HG02623 (cell line): Measurements from ENCODE around the gene MBNL2.

Experiments used
- ATAC-seq: cut with Tn5 transposase; IDR thresholded peaks from one replicate; pipeline ENCODE4 v1.9.1; 2021; ENCODE audit warnings: moderate library complexity; ENCODE audit not compliant: unreplicated experiment

Gene MBNL2

DNA sequence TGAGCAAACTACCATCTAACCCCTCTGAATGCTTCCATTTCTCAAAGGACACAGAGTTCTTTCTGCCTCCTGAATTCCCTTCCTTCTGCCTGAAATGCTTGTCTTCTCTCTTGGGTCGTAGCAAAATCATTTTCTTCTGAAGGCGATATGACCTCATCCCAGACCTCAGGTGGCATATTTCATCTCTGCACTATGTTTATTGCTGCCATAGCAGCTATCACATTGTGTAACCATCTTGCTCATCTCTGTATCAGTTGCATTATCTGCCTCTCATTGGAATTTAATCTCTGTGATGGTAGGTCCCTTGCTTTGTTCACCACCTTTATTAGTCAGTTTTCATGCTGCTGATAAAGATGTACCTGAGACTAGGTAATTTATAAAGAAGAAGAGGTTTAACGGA, 179.3 kb downstream of the MBNL2 start:
- ATAC-seq, result no peak

DNA sequence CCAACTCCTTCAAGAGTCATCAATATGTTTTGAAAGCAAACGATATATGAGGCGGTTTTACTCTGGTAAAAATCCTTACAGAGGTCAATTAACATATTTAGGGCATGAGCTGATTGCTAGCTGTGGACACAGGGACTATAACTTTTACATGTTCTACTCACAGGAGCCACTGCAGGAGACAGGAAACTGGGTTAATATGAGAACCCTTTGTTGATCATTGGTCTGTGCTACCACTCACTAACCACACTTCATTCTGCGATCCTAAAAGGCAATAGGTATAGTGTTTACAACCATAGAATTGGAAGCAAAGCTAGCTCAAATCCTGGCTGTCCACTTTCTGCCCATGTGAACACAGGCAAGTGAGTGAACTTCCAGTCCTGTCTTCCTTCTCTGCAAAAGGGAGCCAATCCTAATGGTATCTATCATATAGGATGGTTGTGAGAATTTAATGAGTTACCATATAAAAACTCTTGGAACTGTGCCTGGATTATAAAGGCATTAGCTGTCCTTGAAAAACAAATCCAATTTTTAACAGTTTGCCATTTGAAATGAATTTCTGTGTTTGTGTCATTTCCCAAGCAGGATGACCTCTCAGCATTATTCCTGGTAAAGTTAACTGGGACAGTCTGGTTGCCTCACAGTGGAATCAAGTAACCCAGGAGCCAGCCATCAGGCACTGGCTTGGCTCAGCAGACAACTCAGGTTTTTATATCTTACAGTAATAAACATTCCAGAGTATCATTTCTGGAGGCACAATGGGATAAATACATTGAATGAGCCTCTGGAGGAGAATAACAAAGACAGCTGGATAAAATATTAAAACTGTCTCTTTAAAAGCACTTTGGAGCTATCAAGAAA, 182.0 kb downstream of the MBNL2 start:
- ATAC-seq, result no peak

DNA sequence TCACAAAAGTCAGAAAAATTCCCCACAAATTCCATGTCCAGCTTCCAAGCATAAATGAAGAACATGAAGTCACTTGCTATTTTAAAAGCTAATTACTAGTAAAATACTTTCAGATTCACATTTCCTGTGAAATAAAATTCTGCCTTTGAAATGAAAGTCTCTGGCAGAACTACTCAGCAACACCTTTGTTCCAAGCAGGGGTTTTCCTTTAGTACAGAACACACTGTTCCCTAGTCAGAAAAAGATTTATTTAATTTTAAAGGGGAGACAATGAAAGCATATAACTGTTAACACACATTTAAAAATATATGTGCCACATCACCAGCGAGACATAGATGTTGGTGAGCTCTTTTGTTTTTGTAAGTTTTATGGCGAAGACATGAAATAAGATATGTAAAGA, 185.4 kb downstream of the MBNL2 start:
- no peak for ATAC-seq

- ATAC-seq, result no peak
These were observed 186.8 kb downstream of the MBNL2 start for GRCh38 chr13:97408938-97409337.

GRCh38 chr13:97411984-97412383, 189.9 kb downstream of the MBNL2 start:
- no peak for ATAC-seq

DNA sequence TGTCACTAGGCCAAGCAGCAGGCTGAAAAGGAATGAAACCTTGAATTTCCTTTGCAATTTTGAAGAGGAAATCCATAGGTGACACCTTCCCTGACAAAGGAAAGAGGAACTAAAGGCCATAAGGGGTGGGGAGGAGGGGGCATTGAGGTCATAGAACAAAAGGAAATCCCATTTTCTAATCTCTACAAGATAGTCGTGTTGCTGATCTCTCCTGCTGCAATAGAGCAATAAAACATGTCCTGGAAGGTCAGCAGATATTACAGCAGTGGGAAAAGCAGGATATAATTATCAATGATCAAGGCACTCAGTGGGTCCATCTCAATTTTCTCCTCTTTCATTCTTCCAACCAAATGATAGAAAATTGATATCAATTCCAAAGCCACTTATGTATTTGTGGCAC, 191.6 kb downstream of the MBNL2 start:
- no peak for ATAC-seq

DNA sequence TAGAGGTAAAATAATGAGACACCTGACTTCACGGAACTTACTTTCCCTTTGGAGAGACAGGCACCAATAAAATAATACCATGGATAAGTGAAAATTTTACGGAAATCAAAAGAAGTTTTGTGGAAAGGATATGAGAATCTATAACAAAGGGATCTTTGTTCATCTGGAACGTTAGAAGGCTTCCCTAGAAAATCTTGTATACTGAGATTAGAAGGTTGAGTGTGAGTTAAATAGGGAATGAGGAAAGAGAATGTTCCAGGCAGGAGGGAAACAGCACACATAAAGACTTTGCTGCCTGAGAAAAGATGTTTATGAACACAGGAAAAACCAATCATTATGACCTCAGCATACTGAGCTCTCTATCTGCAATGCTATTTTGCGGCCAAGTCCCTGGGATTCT, 192.3 kb downstream of the MBNL2 start:
- no peak for ATAC-seq

DNA sequence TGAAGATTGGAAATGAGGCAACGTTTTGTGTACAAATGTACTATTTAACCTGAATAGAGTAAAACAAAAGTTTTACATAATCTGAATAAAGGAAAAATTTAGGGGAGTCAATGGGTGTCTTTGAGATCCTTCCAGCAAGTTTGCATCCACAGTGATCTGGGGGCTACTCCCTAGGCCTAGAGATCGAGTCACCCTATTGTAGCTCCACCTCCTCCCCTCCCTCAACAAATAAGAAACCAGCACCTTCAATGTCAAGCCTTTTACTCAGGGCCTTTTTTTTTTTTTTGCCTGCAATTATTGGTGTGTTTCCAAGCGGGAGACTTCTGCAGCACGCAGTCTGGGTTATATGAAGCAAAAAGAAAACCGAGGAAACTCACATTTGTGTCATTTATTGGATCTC, 195.6 kb downstream of the MBNL2 start:
- no peak for ATAC-seq

DNA sequence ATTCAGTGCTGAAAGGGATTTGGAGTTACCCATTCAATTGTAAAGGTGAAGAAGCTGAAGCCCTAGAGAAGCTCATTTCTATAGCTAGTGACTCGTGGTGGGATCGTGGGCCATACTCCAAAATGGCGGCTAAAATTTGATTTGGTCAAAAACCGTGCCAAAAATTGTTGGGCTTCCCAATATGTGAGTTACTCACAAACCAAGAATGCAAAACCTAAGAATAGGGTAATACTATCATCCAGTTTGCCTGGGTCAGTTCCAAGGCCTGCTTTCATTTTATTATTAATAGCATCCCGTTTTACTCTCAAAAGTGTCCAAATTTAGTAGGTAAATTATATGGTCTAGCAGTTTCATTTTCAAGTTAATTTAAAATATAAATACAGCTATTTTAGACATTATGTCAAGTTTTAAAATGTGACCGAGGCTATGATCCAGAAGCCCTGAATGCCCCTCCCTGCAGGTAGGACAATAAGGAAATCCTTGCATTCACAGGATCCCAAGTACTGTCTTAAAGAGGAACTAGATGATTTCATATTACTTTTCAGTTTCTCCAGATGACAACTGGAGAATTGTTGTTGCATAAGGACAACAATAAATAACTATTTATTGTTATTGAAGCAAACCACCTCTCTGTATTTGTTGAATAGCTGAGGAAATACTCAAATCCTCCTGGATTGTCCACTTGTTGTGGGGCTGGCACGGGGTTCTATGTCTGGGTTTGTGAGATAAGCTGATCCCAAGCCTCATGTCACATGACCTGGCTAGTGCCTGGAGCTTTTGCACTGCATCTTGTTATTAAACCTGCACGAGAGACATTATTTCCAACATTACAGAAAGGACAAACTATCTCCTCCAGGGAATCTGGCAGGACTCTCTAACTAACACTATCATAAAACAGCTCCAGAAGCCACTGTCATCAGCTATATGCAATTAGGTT, 200.3 kb downstream of the MBNL2 start:
- no peak for ATAC-seq

GRCh38 chr13:97423300-97424045, 201.3 kb downstream of the MBNL2 start:
- no peak for ATAC-seq

DNA sequence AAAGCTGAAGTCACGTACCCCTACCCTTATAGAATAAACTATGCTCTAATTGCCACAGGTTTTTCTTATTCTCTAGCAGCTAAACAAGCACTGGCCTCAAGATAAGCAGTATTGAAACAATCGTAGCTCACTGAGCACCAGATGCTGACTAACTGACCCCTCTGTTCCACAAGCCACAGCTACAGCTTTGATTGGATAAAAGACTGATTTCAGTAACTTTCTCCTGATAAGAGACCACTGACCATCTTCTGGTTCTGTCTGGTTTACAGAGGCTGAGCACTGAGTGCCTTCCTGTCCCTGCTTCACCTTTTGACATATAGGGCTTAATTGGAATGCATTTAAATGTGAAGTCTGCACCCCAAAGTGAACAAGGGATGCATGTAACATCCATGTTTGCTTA, 203.5 kb downstream of the MBNL2 start:
- no peak for ATAC-seq

DNA sequence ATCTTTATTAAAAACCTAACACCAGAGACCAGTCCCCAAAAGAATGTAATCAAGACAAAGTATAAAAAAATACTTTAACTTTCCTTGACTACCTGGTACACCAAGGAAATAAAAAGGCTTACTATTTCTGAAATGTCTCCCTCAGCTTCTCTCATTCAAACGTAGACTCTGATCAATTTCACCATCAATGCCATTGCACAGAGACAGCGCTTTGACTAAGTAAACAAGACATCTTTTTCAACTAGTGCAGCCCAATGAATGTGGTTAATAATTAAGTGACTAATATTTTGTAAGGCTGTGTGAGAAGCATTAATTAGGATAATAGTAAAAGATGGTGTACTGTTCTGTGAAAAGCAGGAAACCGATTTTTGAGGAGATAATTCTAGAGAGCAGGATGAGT, 204.6 kb downstream of the MBNL2 start:
- ATAC-seq, result no peak

DNA sequence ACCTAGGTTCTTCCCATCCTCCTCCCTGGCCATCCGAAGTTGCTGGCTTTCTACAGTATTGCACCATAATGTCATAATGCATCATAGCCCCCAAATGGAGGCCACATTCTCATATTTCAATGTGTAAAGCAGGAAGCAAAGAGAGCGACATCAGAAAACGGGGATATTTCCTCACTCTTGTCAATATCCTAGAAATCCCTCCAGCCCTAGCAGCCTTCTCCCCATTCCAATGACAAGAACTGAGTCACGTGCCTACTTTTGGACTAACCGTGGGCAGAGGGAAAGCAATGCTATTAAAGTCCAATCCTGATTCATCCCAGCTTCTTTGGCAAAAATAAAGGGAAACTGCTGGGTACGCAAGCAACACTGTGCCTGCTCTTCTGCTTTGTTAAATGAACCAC, 207.5 kb downstream of the MBNL2 start:
- no peak for ATAC-seq

DNA sequence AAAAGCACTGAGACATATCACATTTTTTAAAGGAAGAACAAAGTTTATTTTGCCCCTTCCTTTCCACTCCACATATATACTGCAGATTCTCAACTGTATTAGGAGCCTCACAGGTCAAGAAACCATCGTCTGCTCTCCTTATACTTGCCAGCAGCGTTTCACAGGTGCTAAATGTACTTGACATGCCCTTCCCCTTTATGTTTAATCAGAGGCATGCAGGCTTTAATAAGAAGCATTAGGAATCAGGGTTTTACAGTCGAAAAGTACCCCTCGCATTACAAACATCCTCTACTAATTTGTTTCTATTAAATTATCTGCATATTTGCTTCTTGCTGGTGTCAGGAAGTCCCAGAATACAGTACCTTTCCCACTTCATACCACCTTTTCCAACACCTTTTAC, 208.2 kb downstream of the MBNL2 start:
- no peak for ATAC-seq

DNA sequence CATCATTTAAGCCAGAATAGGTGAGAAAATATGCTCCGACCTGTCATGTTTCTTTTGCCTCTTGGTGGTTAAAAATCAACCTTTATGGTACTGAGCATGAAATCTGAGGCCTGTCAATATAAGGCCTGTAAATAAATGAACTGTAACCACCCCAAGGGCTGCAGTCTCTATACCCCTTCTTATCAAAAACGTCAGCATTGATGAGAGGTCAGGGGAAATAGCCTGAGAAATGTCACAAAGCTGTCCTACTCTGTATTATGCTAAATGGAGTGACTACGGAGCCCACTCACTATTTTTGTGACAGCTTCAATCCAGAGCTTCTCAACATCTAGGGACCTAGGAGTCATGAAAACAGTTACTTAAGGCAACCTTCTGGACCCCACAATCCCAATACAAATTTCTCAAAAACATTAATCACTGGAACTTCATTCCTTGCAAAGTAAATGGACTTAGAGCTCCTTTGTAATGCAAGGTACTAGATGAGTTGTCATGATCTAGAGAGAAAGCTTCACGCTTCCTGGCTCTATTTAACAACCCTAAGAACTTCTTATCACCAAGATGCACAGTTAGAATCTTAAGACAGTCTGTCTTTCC, 209.1 kb downstream of the MBNL2 start:
- no peak for ATAC-seq

DNA sequence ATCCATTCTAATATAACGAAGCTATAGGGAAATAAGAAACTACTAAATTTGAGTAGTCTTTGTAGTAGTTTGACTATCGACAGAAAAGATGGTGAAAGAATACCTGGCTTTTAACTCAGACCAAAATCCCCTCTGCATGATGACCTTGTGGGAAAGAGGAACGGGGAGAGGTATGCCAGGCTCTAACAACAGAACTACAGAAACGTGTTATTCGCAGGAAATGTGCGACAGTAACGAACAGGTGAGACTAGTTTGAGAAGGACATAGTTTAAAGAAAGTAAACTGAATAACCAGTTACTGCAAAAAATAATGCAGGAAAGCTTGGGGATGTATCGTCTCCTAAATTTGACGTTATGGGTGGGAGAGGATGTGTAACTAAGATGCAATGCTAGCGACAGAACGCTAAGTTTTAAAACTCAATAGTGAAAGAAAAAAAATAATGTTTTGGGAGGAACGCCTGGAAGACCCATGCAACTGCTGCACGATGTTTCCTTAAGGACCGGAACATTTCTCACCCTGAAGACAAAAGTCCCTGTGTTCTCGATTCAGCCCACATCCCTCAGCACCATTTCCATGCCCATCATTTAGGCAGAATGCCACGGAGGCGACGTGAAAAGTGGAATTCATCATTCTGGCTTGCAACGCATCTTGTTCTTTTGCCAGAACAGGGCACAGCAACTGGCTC, 210.2 kb downstream of the MBNL2 start:
- no peak for ATAC-seq

DNA sequence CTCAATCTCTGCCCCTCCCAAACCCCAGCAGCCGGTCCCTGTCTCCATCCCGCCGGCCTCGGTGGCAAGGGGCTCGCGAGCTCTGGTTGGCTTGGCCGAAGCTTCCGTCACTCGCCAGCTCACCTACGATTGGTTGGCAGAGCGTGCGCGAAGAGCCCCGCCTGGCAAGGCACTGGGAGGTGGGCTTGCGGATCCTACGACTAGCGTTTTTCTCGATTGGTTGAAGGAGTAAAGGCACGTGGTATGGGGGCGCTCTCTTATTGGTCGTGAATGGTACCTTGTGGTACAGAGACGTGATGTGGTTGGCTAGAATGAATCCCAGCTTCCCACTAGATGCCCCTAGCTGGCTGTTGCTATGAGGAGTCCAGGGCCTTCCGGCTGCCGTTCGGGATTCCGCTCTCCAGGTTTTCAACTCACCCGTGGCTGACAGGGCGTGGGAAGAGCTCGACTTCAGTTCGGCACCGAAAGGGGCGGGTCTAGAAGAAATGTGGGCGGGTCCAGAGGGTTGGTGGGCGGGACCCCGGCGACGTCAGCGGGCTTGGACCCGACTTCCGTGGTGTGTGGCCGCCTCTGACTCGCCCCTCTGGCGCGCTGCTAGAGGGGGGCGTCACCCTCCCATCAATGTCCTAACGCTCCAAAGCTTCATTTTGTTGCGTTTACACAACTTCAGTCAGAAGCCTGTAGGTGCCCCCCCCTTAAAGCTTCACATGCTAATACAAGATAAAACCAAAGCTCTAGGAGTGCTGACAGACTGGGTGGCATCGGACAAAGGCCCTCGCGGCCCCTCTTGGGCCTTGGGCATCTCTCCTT, 211.0 kb downstream of the MBNL2 start:
- ATAC-seq, result peak; percentile 70

DNA sequence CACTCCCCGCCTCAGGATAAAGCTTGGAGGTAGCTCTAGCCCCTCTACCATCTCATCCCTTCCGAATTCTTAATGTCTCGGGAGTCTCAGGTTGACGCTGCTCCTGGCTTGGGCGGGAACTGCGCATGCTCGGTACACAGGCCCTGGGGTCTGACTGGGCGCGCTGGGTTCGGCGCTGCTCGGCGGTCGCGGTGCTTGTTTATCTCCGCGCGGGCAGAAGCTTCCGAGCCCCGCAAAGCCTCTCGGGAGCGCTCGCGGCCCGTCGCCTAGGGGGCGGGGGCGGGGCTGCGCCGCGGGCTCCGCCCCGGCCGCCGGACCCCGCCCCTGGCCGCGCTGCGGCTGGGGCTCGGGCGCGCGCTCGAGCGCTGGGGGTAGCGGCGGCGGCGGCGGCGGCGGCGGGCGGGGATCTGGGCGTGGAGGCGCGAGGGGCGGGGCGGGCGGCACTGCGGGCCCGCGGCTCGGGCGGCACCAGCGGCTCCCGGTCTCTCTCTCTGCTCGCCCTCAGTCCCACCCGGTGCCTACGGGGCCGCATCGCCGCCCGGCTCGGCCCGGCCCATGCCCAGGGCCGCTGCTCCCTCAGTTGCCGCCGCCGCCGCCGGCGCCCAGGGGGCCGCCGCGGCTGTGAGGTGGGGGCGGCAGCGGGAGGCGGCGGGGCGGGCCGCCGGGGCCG, 211.7 kb downstream of the MBNL2 start, which contains the start of gene RAP2A:
TSS of gene RAP2A (plus strand) at position 443 of the 670 bp plus-strand sequence. CDS start 302 bp downstream, outside the sequence.
- ATAC-seq, result peak; percentile 41
